IMR-90 (cell line): ENCODE results near the gene ANKK1. TPM values are rescaled to one million over a fixed set of nuclear protein-coding genes. Genes with fewer than 3 reads are reported as not detected.

Source experiments
- ATAC-seq: fragments of 200-7000 bp; cut with Tn5 transposase; 2 replicates; pipeline ENCODE4 v1.9.1; 2020; ENCODE audit warnings: low read depth, mild to moderate bottlenecking, moderate library complexity
- BruUV-seq: library from RNA; stranded (reverse); fragments of 400-500 nt; replicated peaks from 2 replicates; lab custom pipeline; 2021; lab: Mats Ljungman, UMichigan
- CTCF ChIA-PET: fragments of 300-600 bp; formaldehyde crosslinking; extraction: SDS; loops from one replicate; lab custom pipeline; 2021; ENCODE audit warnings: antibody characterized with exemption; lab: Yijun Ruan, JAX
- POLR2A ChIA-PET: fragments of 300-600 bp; sonication (Branson Sonifier 250); formaldehyde crosslinking; loops from one replicate; lab custom pipeline; 2022; ENCODE audit warnings: antibody characterized with exemption; ENCODE audit not compliant: unreplicated experiment; lab: Charles Lee
- DNase-seq: peaks from one replicate; pipeline ENCODE4 v3.0.0; 2013
- H2AFZ ChIP-seq: replicated peaks from 2 replicates; pipeline ENCODE3; 2013; ENCODE audit warnings: low read length, mild to moderate bottlenecking; ENCODE audit not compliant: poor library complexity
- H2AK5ac ChIP-seq: 2 replicates; pipeline ENCODE4 v1.6.1; 2013; ENCODE audit warnings: low read depth, low read length, inconsistent platforms
- H2AK9ac ChIP-seq: replicated peaks from 2 replicates; pipeline ENCODE3; 2013; ENCODE audit warnings: mild to moderate bottlenecking, low read depth, low read length, moderate library complexity; ENCODE audit not compliant: poor library complexity
- H2BK120ac ChIP-seq: 2 replicates; pipeline ENCODE4 v1.6.1; 2013; ENCODE audit warnings: low read depth, low read length, inconsistent platforms
- H2BK15ac ChIP-seq: 3 replicates; pipeline ENCODE4 v1.6.1; 2013; ENCODE audit warnings: low read depth, low read length, inconsistent platforms
- H2BK20ac ChIP-seq: 2 replicates; pipeline ENCODE4 v1.6.1; 2013; ENCODE audit warnings: low read depth, mild to moderate bottlenecking, inconsistent platforms, low read length, moderate library complexity
- H2BK5ac ChIP-seq: 2 replicates; pipeline ENCODE4 v1.6.1; 2013; ENCODE audit warnings: mild to moderate bottlenecking, low read depth, low read length, inconsistent platforms; ENCODE audit not compliant: poor library complexity, severe bottlenecking
- H3K14ac ChIP-seq: replicated peaks from 2 replicates; pipeline ENCODE4 v1.6.1; 2013; ENCODE audit warnings: low read depth, low read length, inconsistent platforms
- H3K18ac ChIP-seq: 2 replicates; pipeline ENCODE4 v1.6.1; 2013; ENCODE audit warnings: low read depth, low read length, control low read depth
- H3K23ac ChIP-seq: 2 replicates; pipeline ENCODE4 v1.6.1; 2013; ENCODE audit warnings: low read depth, low read length, inconsistent platforms
- H3K27ac ChIP-seq: 2 replicates; pipeline ENCODE4 v1.5.1; 2013; ENCODE audit warnings: mild to moderate bottlenecking, control low read depth, low read length; ENCODE audit not compliant: insufficient read depth
- H3K27me3 ChIP-seq: 2 replicates; pipeline ENCODE4 v1.6.1; 2013; ENCODE audit warnings: low read length; ENCODE audit not compliant: control insufficient read depth, insufficient read depth
- H3K36me3 ChIP-seq: 2 replicates; pipeline ENCODE4 v1.6.1; 2013; ENCODE audit warnings: low read length, mixed read lengths; ENCODE audit not compliant: control insufficient read depth, insufficient read depth
- H3K4ac ChIP-seq: 2 replicates; pipeline ENCODE4 v1.6.1; 2013; ENCODE audit warnings: low read depth, low read length, inconsistent platforms
- H3K4me1 ChIP-seq: 2 replicates; pipeline ENCODE4 v1.6.1; 2013; ENCODE audit warnings: low read length, mixed read lengths; ENCODE audit not compliant: control insufficient read depth, insufficient read depth
- H3K4me2 ChIP-seq: 2 replicates; pipeline ENCODE4 v1.6.1; 2013; ENCODE audit warnings: low read depth, mild to moderate bottlenecking, control low read depth, low read length, moderate library complexity
- H3K4me3 ChIP-seq: 2 replicates; pipeline ENCODE4 v1.5.1; 2013; ENCODE audit warnings: low read depth, mild to moderate bottlenecking, control low read depth, low read length, moderate library complexity; ENCODE audit not compliant: insufficient read depth
- H3K56ac ChIP-seq: 2 replicates; pipeline ENCODE4 v1.6.1; 2013; ENCODE audit warnings: low read length, inconsistent platforms; ENCODE audit not compliant: insufficient read depth; ENCODE audit errors: extremely low read depth
- H3K79me1 ChIP-seq, 2 experiments: 2 replicates each; pipeline ENCODE4 v1.6.1; 2013; ENCODE audit warnings: low read length in 2 of 2, inconsistent platforms in 1 of 2, low read depth in 1 of 2
- H3K9ac ChIP-seq: 2 replicates; pipeline ENCODE4 v1.6.1; 2013; ENCODE audit warnings: low read depth, low read length, control low read depth
- H3K9me1 ChIP-seq: 2 replicates; pipeline ENCODE4 v1.6.1; 2013; ENCODE audit warnings: low read length, inconsistent platforms; ENCODE audit not compliant: insufficient read depth
- H3K9me3 ChIP-seq: 2 replicates; pipeline ENCODE4 v1.6.1; 2013; ENCODE audit warnings: low read length; ENCODE audit not compliant: control insufficient read depth, insufficient read depth
- H4K20me1 ChIP-seq: 2 replicates; pipeline ENCODE4 v1.6.1; 2013; ENCODE audit warnings: low read length, inconsistent platforms; ENCODE audit not compliant: insufficient read depth
- H4K5ac ChIP-seq: 2 replicates; pipeline ENCODE4 v1.6.1; 2013; ENCODE audit warnings: mild to moderate bottlenecking, low read depth, low read length, control low read depth
- H4K8ac ChIP-seq, 2 experiments: 2 replicates each; pipeline ENCODE4 v1.6.1; 2013; ENCODE audit warnings: low read depth in 2 of 2, low read length in 2 of 2, control low read depth in 1 of 2, inconsistent platforms in 1 of 2
- H4K91ac ChIP-seq: 2 replicates; pipeline ENCODE4 v1.6.1; 2013; ENCODE audit warnings: low read depth, low read length, inconsistent platforms; ENCODE audit not compliant: insufficient read depth
- BHLHE40 ChIP-seq: fragments of 150-350 bp; IDR thresholded peaks from 2 replicates; pipeline ENCODE4 v1.6.1; 2016; ENCODE audit warnings: mild to moderate bottlenecking, low read depth, low read length
- CEBPB ChIP-seq: IDR thresholded peaks from 2 replicates; pipeline ENCODE4 v1.6.1; 2012; ENCODE audit warnings: low read depth, low read length, improper control_type of control experiment
- CHD1 ChIP-seq: IDR thresholded peaks from 2 replicates; pipeline ENCODE4 v1.6.1; 2012; ENCODE audit warnings: low read depth, low read length, improper control_type of control experiment
- CTCF ChIP-seq: conservative IDR thresholded peaks from 2 replicates; pipeline ENCODE4 v1.5.1; 2012; ENCODE audit warnings: mild to moderate bottlenecking, low read depth, low read length, improper control_type of control experiment
- FOS ChIP-seq: fragments of 150-350 bp; IDR thresholded peaks from 2 replicates; pipeline ENCODE4 v1.6.1; 2016; ENCODE audit warnings: low read depth, low read length
- MAFK ChIP-seq: IDR thresholded peaks from 2 replicates; pipeline ENCODE4 v1.6.1; 2012; ENCODE audit warnings: low read depth, low read length, improper control_type of control experiment
- MAZ ChIP-seq: IDR thresholded peaks from 2 replicates; pipeline ENCODE4 v1.6.1; 2012; ENCODE audit warnings: low read depth, mild to moderate bottlenecking, low read length, improper control_type of control experiment, moderate library complexity, borderline replicate concordance
- NFE2L2 ChIP-seq: fragments of 150-350 bp; IDR thresholded peaks from 2 replicates; pipeline ENCODE4 v1.6.1; 2016; ENCODE audit warnings: low read depth, mild to moderate bottlenecking, low read length
- POLR2A ChIP-seq: IDR thresholded peaks from 2 replicates; pipeline ENCODE4 v1.6.1; 2012; ENCODE audit warnings: mild to moderate bottlenecking, low read depth, low read length
- RAD21 ChIP-seq: IDR thresholded peaks from 2 replicates; pipeline ENCODE4 v1.6.1; 2012; ENCODE audit warnings: low read length, improper control_type of control experiment
- RFX5 ChIP-seq: IDR thresholded peaks from 2 replicates; pipeline ENCODE4 v1.8.0; 2012; ENCODE audit warnings: low read depth, mild to moderate bottlenecking, low read length, moderate library complexity
- SMC3 ChIP-seq: fragments of 150-350 bp; IDR thresholded peaks from 2 replicates; pipeline ENCODE4 v1.6.1; 2016; ENCODE audit warnings: low read depth, mild to moderate bottlenecking, antibody characterized with exemption, low read length, moderate library complexity
- USF2 ChIP-seq: fragments of 150-350 bp; IDR thresholded peaks from 2 replicates; pipeline ENCODE4 v1.6.1; 2017; ENCODE audit warnings: mild to moderate bottlenecking, antibody characterized with exemption, low read length, low read depth
- WGBS, 2 experiments: methylation state at CpG; one replicate each; pipeline versions ENCODE4 v1.1.5 to v1.1.7; 2013; ENCODE audit warnings: missing lambda C conversion rate in 2 of 2; ENCODE audit not compliant: insufficient read length in 1 of 2; ENCODE audit errors: extremely low coverage in 2 of 2; 5-methylcytosine and 5-hydroxymethylcytosine counted together
- dilution Hi-C: fragments of 300-500 bp; cut with HindIII; formaldehyde crosslinking; loops from one replicate; pipeline ENCODE4 v1.14.3; 2018; ENCODE audit warnings: low sequenced_read_pairs; ENCODE audit not compliant: unreplicated experiment
- in situ Hi-C: fragments of 300-500 bp; cut with MboI; formaldehyde crosslinking; loops from 3 replicates; pipeline ENCODE4 v1.14.3; 2019; ENCODE audit warnings: low sequenced_read_pairs, inconsistent platforms, mixed read lengths
- intact Hi-C: fragments of 100-400 bp; cut with micrococcal nuclease; formaldehyde crosslinking; loops from 2 replicates; pipeline ENCODE4 v1.10.0; 2022
- polyA plus RNA-seq, 3 experiments: library from polyadenylated mRNA; depleted of rRNA; stranded (reverse); fragments of >200 nt; gene quantifications; 2 replicates each; pipeline ENCODE4 v1.2.3, GENCODE V29; 2012; ENCODE audit warnings: low replicate concordance in 1 of 3
- total RNA-seq: library from RNA; depleted of rRNA; stranded (reverse); fragments of >200 nt; gene quantifications from 2 replicates; pipeline ENCODE4 v1.2.3, GENCODE V29; 2012
- TF ChIP-seq, protein P1 (sequence below): fragments of 150-350 bp; IDR thresholded peaks from 2 replicates; pipeline ENCODE4 v1.6.1; 2016; ENCODE audit warnings: low read depth, mild to moderate bottlenecking, low read length, moderate library complexity, borderline replicate concordance

ANKK1 gene
- total and polyA plus RNA-seq, 2 of the 4 experiments (the other 2 are of a cell fraction), result not detected

GRCh38 chr11:113449743-113450142 lies 62.2 kb downstream of the ANKK1 start:
- in situ Hi-C loops, result no loop called here
- POLR2A ChIA-PET, result no interaction called here
- H3K36me3 ChIP-seq, result no peaks in the 10 kb centered on the region
- no peak overlapping the region for H3K14ac ChIP-seq
- H2BK5ac ChIP-seq, result no peak overlapping the region
- H3K23ac ChIP-seq, result no peak overlapping the region
- no peak overlapping the region for H4K5ac ChIP-seq
- DNase-seq (no peak), ATAC-seq (no peak)
- intact Hi-C loops, result no loop called here
- 0 out of 2 replicates have a peak, but pooled peaks cover 2% of the 10 kb centered on the region for H3K9me1 ChIP-seq
- H3K56ac ChIP-seq, result no peak overlapping the region
- no peak overlapping the region for H3K9ac ChIP-seq
- no peak overlapping the region for H2AK5ac ChIP-seq
- no peak overlapping the region for H4K91ac ChIP-seq
- no peak overlapping the region for H2BK15ac ChIP-seq
- H4K20me1 ChIP-seq, result no peaks in the 10 kb centered on the region
- no peaks in the 10 kb centered on the region for H3K4me1 ChIP-seq
- no peak overlapping the region for H3K18ac ChIP-seq
- H3K4ac ChIP-seq, result no peak overlapping the region
- no peak overlapping the region for H3K27ac ChIP-seq
- no peaks in the 10 kb centered on the region for H3K9me3 ChIP-seq
- H2BK120ac ChIP-seq, result no peak overlapping the region
- no peak overlapping the region for H3K4me2 ChIP-seq
- TF ChIP-seq POLR2A (no peak), RFX5 (no peak), SMC3 (no peak), CHD1 (no peak), USF2 (no peak), CEBPB (no peak), NFE2L2 (no peak), FOS (no peak), RAD21 (no peak), MAFK (no peak), CTCF (no peak), BHLHE40 (no peak), MAZ (no peak)
- TF ChIP-seq, protein P1, sequence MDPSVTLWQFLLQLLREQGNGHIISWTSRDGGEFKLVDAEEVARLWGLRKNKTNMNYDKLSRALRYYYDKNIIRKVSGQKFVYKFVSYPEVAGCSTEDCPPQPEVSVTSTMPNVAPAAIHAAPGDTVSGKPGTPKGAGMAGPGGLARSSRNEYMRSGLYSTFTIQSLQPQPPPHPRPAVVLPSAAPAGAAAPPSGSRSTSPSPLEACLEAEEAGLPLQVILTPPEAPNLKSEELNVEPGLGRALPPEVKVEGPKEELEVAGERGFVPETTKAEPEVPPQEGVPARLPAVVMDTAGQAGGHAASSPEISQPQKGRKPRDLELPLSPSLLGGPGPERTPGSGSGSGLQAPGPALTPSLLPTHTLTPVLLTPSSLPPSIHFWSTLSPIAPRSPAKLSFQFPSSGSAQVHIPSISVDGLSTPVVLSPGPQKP, result no peak
- CTCF ChIA-PET, result interaction anchor here (1.0 kb wide), 1 partner anchor 281 kb away, joined by 3 read pairs; no protein-coding TSS in a partner anchor
- dilution Hi-C loops, result no loop called here
- no peak overlapping the region for H3K4me3 ChIP-seq
- H2BK20ac ChIP-seq, result no peak overlapping the region
- H2AFZ ChIP-seq, result no peak overlapping the region
- no CpG with 5 or more reads among the region's 6 CpGs for WGBS, 2 experiments
- H4K8ac ChIP-seq, result no peak overlapping the region
- no peaks in the 10 kb centered on the region; the same call in 1 of the 2 replicates for H3K27me3 ChIP-seq
- no TSS peak for BruUV-seq
- no peaks in the 10 kb centered on the region for H3K79me1 ChIP-seq
- H2AK9ac ChIP-seq, result no peak overlapping the region
